K562 (cell line): Measurements from ENCODE around the gene SRPK3. TPM values are rescaled to one million over a fixed set of nuclear protein-coding genes. Genes with fewer than 3 reads are reported as not detected.

ENCODE experiments used
- ATF3 ChIP-seq, 2 experiments: fragments of 450-650 bp in 1 of 2; sonication (generic) in 1 of 2; formaldehyde crosslinking in 1 of 2; IDR thresholded peaks in 1 of 2; conservative IDR thresholded peaks in 1 of 2; 2 replicates each; pipeline versions ENCODE4 v1.6.1 to v1.8.1; 2016 to 2023; ENCODE audit warnings: mild to moderate bottlenecking in 2 of 2, moderate library complexity in 2 of 2, inconsistent platforms in 1 of 2, missing genetic modification reagents in 1 of 2
- CAMTA2 ChIP-seq: fragments of 250-450 bp; sonication (Bioruptor Pico); conservative IDR thresholded peaks from 2 replicates; pipeline ENCODE4 v1.5.1; 2022
- DMBX1 ChIP-seq: fragments of 250-450 bp; sonication (Bioruptor Pico); IDR thresholded peaks from 2 replicates; pipeline ENCODE4 v1.8.0; 2022; ENCODE audit warnings: inconsistent platforms, mild to moderate bottlenecking, moderate library complexity, borderline replicate concordance
- HMBOX1 ChIP-seq: sonication (generic); IDR thresholded peaks from 2 replicates; pipeline ENCODE4 v1.6.1; 2016
- IRF2 ChIP-seq: sonication (generic); formaldehyde crosslinking; IDR thresholded peaks from 2 replicates; pipeline ENCODE4 v1.8.1; 2022; ENCODE audit warnings: mild to moderate bottlenecking, missing genetic modification reagents
- LARP7 ChIP-seq: fragments of 450-650 bp; IDR thresholded peaks from 2 replicates; pipeline ENCODE4 v1.6.1; 2016
- NFRKB ChIP-seq: fragments of 450-650 bp; IDR thresholded peaks from 2 replicates; pipeline ENCODE4 v1.6.1; 2016; ENCODE audit warnings: low read depth
- POLR2H ChIP-seq: IDR thresholded peaks from 2 replicates; pipeline ENCODE4 v1.6.1; 2016; ENCODE audit warnings: missing genetic modification characterization, low read depth, mild to moderate bottlenecking, control low read depth, missing compliant biosample characterization, moderate library complexity
- RNF2 ChIP-seq: sonication (generic); IDR thresholded peaks from 2 replicates; pipeline ENCODE4 v1.6.1; 2016
- STAG1 ChIP-seq: sonication (generic); formaldehyde crosslinking; IDR thresholded peaks from 2 replicates; pipeline ENCODE4 v1.5.0; 2020; ENCODE audit warnings: missing genetic modification reagents, borderline replicate concordance
- YBX1 ChIP-seq: fragments of 450-650 bp; IDR thresholded peaks from 2 replicates; pipeline ENCODE4 v1.7.1; 2016; ENCODE audit warnings: mild to moderate bottlenecking
- ZFX ChIP-seq: sonication (generic); formaldehyde crosslinking; IDR thresholded peaks from 2 replicates; pipeline ENCODE4 v1.8.0; 2022; ENCODE audit warnings: mild to moderate bottlenecking, missing genetic modification reagents, moderate library complexity
- ZNF12 ChIP-seq: sonication (generic); formaldehyde crosslinking; IDR thresholded peaks from 2 replicates; pipeline ENCODE4 v1.4.0; 2020; ENCODE audit warnings: mild to moderate bottlenecking, missing genetic modification reagents
- ZNF589 ChIP-seq: fragments of 200-800 bp; sonication (Bioruptor generic); IDR thresholded peaks from 2 replicates; pipeline ENCODE4 v1.6.1; 2016; ENCODE audit warnings: low read depth, missing genetic modification characterization, missing compliant biosample characterization
- ZNF668 ChIP-seq: fragments of 250-450 bp; sonication (Bioruptor Pico); IDR thresholded peaks from 2 replicates; pipeline ENCODE4 v1.8.0; 2022; ENCODE audit warnings: mild to moderate bottlenecking, inconsistent platforms
- ZSCAN32 ChIP-seq: fragments of 450-650 bp; formaldehyde crosslinking; IDR thresholded peaks from 2 replicates; pipeline ENCODE4 v1.4.0; 2020; ENCODE audit warnings: mild to moderate bottlenecking, moderate library complexity
- polyA plus RNA-seq, 8 experiments: library from polyadenylated mRNA; depleted of rRNA in 4 of 8; stranded (reverse) in 5 of 8; unstranded in 3 of 8; fragments of >200 nt; fragmentation: Nextera tagmentation in 2 of 8; fragmentation: Illumina TruSeq in 1 of 8; extraction: Ambion mirVana in 2 of 8; extraction: Trizol in 1 of 8; gene quantifications; 2 replicates each; pipeline versions ENCODE4 v1.2.1 to v1.2.3, GENCODE V29; 2011 to 2014; ENCODE audit warnings: inconsistent platforms in 1 of 8, missing spikeins in 1 of 8
- total RNA-seq, 7 experiments: library from RNA; depleted of rRNA in 6 of 7; stranded (reverse); fragments of >200 nt in 6 of 7; fragmentation: Illumina TruSeq in 2 of 7; extraction: Trizol in 2 of 7; gene quantifications; 2 replicates each; pipeline versions ENCODE4 v1.2.1 to v1.2.3, GENCODE V29; 2011 to 2021; ENCODE audit warnings: low replicate concordance in 1 of 7
- TF ChIP-seq, protein P1 (sequence below): IDR thresholded peaks from 3 replicates; pipeline ENCODE4 v1.6.1; 2011; ENCODE audit warnings: borderline replicate concordance, mild to moderate bottlenecking, moderate library complexity; ENCODE audit not compliant: insufficient read length; ENCODE audit errors: extremely low read depth
- TF ChIP-seq, protein P2 (sequence below): sonication (generic); formaldehyde crosslinking; IDR thresholded peaks from 2 replicates; pipeline ENCODE4 v1.8.0; 2022; ENCODE audit warnings: mild to moderate bottlenecking, missing genetic modification reagents
- TF ChIP-seq, protein P3 (sequence below): fragments of 250-450 bp; sonication (Bioruptor Pico); IDR thresholded peaks from 2 replicates; pipeline ENCODE4 v1.9.0; 2021; ENCODE audit warnings: mild to moderate bottlenecking

SRPK3 gene
- total and polyA plus RNA-seq, 9 of the 15 experiments (the other 6 are each of a cell fraction or from before 2014, with no cell fraction given), result 0.01 to 0.09 (median 0.04) TPM; not detected in 2

GRCh38 chrX:153765138-153766079, 15.4 kb upstream of the SRPK3 start (continued):
- TF ChIP-seq ATF3 (IDR thresholded peaks at IDR 0.05), result no peak
- TF ChIP-seq ATF3 (CRISPR knock-in tag; conservative IDR thresholded peaks at IDR 0.05), result no peak
- no peak for TF ChIP-seq LARP7
- TF ChIP-seq, protein P1, sequence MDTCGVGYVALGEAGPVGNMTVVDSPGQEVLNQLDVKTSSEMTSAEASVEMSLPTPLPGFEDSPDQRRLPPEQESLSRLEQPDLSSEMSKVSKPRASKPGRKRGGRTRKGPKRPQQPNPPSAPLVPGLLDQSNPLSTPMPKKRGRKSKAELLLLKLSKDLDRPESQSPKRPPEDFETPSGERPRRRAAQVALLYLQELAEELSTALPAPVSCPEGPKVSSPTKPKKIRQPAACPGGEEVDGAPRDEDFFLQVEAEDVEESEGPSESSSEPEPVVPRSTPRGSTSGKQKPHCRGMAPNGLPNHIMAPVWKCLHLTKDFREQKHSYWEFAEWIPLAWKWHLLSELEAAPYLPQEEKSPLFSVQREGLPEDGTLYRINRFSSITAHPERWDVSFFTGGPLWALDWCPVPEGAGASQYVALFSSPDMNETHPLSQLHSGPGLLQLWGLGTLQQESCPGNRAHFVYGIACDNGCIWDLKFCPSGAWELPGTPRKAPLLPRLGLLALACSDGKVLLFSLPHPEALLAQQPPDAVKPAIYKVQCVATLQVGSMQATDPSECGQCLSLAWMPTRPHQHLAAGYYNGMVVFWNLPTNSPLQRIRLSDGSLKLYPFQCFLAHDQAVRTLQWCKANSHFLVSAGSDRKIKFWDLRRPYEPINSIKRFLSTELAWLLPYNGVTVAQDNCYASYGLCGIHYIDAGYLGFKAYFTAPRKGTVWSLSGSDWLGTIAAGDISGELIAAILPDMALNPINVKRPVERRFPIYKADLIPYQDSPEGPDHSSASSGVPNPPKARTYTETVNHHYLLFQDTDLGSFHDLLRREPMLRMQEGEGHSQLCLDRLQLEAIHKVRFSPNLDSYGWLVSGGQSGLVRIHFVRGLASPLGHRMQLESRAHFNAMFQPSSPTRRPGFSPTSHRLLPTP, result no peak
- no peak for TF ChIP-seq CAMTA2
- peak; percentile 83 for TF ChIP-seq ZFX
- TF ChIP-seq, protein P2, sequence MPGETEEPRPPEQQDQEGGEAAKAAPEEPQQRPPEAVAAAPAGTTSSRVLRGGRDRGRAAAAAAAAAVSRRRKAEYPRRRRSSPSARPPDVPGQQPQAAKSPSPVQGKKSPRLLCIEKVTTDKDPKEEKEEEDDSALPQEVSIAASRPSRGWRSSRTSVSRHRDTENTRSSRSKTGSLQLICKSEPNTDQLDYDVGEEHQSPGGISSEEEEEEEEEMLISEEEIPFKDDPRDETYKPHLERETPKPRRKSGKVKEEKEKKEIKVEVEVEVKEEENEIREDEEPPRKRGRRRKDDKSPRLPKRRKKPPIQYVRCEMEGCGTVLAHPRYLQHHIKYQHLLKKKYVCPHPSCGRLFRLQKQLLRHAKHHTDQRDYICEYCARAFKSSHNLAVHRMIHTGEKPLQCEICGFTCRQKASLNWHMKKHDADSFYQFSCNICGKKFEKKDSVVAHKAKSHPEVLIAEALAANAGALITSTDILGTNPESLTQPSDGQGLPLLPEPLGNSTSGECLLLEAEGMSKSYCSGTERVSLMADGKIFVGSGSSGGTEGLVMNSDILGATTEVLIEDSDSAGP, result no peak
- TF ChIP-seq ZSCAN32 (CRISPR knock-in tag), result no peak
- peak; percentile 73 for TF ChIP-seq NFRKB
- no peak for TF ChIP-seq HMBOX1
- TF ChIP-seq ZNF668 (CRISPR knock-in tag), result no peak; the same call in 1 of the 2 replicates
- peak; percentile 56; the same call in 1 of the 2 replicates for TF ChIP-seq POLR2H (tag)
- TF ChIP-seq ZNF589 (CRISPR knock-in tag), result 0 out of 2 replicates have a peak, but pooled peaks have one; percentile 26
- TF ChIP-seq YBX1, result no peak
- TF ChIP-seq, protein P3, sequence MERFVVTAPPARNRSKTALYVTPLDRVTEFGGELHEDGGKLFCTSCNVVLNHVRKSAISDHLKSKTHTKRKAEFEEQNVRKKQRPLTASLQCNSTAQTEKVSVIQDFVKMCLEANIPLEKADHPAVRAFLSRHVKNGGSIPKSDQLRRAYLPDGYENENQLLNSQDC (CRISPR knock-in tag), result no peak
- no peak for TF ChIP-seq IRF2 (CRISPR knock-in tag)
- no peak for TF ChIP-seq ZNF12 (CRISPR knock-in tag)
- TF ChIP-seq DMBX1 (CRISPR knock-in tag), result no peak
- TF ChIP-seq STAG1 (CRISPR knock-in tag), result no peak
- 0 out of 2 replicates have a peak, but pooled peaks have one; percentile 33 for TF ChIP-seq RNF2
